Right renal cortex interstitium (tissue), 3 donors: ENCODE data around the gene IL36B. TPM values are rescaled to one million over a fixed set of nuclear protein-coding genes. Genes with fewer than 3 reads are reported as not detected.

Experiments used
- DNase-seq, 3 donors: peaks; one replicate each; pipeline ENCODE4 v3.0.0-alpha.2; 2013; ENCODE audit warnings: low read depth in 3 of 3, low spot score in 2 of 3
- polyA plus RNA-seq, 3 donors: library from polyadenylated mRNA; unstranded; fragments of 120-200 nt; gene quantifications; one replicate each; pipeline ENCODE4 v1.2.1, GENCODE V29; 2013; ENCODE audit not compliant: insufficient read length in 3 of 3

The IL36B gene
- polyA plus RNA-seq, 3 donors, result not detected

GRCh38 chr2:113076954-113077669, 24.4 kb upstream of the IL36B start:
- no peak for DNase-seq

- DNase-seq, result no peak
Observed at GRCh38 chr2:113075600-113075999, 22.9 kb upstream of the IL36B start.

DNA sequence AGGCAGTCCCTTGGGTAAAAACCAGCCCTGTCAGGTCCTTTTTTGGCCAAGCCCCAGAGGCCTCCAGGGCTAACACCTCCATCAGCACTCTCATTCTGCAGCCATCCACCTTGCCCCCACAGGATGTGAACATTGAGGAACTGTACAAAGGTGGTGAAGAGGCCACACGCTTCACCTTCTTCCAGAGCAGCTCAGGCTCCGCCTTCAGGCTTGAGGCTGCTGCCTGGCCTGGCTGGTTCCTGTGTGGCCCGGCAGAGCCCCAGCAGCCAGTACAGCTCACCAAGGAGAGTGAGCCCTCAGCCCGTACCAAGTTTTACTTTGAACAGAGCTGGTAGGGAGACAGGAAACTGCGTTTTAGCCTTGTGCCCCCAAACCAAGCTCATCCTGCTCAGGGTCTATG, 22.4 kb upstream of the IL36B start:
- no peak for DNase-seq

DNA sequence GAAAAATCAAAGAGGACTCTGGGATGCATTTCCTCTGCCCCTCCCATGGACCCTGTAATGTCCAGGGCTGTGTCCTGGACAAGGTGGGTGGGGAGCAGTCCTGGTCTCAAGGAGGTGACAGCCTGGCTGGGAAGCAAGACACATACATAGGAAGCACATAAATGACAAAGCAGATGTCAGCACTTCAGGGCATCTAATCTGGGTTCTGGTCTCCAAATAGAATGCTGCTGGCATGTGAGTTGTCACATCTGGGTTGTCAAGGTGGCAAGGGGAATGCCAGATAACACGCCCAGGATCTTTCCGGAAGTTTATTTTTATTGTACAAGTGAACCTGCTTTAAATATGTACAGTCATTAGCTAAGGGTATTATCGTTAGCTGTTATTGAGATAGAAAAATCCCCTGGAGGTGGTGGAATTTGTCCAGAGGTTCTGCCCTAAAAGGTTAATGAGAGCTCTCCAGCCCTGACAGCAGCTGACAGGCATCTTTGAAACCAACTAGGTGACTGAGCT, 20.7 kb upstream of the IL36B start:
- DNase-seq, result no peak

DNA sequence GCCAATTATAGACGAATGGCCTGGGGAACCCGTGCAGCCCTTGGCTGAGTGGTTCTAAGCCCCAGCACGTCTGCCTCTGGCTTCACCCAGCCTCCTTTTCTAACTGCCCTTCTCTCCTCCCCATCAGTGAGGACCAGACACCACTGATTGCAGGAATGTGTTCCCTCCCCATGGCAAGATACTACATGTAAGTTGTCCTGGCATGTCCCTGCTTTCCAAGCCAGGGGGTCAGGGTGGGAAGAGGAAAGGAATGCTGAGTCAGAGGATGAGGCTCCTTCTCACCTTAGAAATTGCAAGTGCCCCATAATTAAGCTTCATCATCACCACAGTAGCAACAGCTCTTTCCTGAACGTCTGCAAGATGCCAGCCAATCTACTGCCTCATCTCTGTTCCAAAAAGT, 19.9 kb upstream of the IL36B start:
- DNase-seq, result no peak

GRCh38 chr2:113070606-113070975, 17.9 kb upstream of the IL36B start:
- no peak for DNase-seq

DNA sequence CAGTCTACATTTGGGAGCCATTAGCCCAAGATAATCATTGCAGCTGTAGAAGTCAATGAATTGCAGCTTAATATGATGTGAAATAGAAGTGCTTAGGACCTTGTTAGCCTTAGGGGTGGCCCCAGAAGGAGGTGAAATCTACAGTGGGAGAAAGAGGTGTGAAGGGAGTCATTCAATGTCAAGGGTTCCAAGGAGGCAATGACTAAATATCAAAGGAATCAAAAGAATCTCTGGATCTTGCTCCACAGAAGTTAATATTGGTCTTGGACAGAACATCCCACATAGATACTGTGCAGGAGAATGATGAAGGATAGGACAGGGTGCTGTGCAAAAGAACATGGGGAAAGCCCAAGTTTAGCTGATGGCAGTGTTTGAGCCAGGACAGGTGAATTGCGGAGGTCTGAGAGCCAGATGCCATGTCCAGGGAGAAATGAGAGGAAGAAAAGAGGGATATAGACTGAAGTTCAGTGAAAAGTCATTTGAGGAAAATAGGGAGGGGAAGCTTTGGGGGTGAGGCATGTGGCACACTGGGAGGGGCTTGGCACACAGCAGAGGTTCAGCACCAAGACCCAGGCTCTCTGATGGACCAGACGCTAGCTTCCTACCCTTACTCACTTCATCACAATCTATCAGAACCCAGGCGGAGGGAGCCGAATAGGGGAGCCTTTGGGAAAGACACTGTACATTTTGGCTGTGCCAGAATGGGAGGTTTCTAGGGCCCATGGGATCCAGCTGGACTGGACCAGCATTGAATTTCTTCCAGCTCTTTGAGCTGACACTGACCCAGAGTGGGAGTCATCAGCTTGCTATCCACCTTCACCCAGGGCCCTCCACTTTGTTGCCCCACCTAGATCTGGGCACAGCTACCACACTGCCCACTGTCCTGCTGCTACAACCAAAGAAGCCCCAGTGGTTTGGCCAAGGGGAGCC, 17.3 kb upstream of the IL36B start:
- no peak for DNase-seq

- DNase-seq, result no peak
Observed at GRCh38 chr2:113068706-113069485, 16.2 kb upstream of the IL36B start.

DNA sequence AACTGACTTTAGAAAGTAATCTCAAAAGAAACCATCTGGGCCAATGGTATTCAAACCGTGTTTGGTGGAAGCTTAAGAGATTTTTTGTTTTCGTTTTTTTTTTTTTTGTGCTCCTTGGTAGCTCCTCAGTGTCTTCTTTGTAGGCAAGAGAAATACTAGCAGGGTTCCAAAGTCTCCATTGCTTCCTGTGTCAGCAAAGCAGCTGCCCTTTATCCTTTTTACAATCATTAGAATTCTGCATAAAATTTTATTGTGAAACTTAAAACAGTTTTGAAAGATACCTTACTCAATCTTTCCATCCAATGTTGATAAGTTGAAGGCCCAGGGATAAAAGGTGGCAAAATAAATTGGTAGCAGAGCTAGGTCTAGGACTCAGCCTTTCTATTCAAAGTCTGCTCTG, 15.6 kb upstream of the IL36B start:
- DNase-seq, result no peak

GRCh38 chr2:113067681-113068080, 15.0 kb upstream of the IL36B start, which contains the start of gene IL1F10:
TSS of gene IL1F10 (plus strand) at chr2:113067970. CDS start at chr2:113072739, 4,769 bp downstream.
- no peak for DNase-seq

- no peak for DNase-seq
Observed at GRCh38 chr2:113064898-113065297, 12.2 kb upstream of the IL36B start.

DNA sequence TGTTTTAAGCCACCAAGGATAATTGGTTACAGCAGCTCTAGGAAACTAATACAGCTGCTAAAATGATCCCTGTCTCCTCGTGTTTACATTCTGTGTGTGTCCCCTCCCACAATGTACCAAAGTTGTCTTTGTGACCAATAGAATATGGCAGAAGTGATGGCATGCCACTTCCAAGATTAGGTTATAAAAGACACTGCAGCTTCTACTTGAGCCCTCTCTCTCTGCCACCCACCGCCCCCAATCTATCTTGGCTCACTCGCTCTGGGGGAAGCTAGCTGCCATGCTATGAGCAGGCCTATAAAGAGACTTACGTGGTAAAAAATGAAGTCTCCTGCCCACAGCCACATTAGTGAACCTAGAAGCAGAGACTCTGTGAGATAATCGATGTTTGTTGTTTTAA, 11.6 kb upstream of the IL36B start:
- no peak for DNase-seq

GRCh38 chr2:113061896-113062770, 9.5 kb upstream of the IL36B start:
- DNase-seq, result no peak

DNA sequence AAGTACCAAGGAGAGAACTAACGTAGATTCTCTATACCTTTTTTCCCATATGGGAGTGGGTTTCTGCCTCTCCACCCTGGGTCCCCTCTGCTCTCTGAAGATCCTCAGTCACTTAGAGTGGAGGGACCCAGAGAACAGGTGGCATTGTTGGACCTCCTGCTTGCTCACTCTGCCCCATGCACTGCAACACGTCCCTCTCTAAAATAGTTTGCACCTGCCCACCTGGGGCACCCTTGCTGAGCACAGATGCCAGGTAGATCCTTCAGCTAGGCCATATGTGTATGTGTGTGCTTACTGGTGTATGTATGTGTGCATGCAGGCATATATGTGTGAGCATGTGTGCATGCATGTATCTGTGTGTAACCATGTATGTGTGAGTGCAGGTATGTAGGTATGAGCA, 8.6 kb upstream of the IL36B start:
- no peak for DNase-seq

DNA sequence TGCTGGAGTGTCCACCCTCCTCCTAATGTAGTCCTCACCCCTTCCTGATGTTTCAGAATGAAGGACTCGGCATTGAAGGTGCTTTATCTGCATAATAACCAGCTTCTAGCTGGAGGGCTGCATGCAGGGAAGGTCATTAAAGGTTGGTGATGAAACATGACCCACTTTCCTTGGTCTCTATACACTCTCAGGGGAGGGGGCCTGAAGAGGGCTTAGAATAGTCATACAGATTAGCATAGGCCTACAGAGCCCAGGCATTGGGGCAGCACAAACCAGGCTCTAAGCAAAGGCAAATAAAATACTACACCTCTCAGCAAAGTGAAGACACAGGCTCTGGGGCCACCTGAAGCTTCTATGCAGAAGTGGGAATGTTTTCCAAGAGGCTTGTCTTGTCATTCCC, 8.1 kb upstream of the IL36B start:
- DNase-seq, result no peak

DNA sequence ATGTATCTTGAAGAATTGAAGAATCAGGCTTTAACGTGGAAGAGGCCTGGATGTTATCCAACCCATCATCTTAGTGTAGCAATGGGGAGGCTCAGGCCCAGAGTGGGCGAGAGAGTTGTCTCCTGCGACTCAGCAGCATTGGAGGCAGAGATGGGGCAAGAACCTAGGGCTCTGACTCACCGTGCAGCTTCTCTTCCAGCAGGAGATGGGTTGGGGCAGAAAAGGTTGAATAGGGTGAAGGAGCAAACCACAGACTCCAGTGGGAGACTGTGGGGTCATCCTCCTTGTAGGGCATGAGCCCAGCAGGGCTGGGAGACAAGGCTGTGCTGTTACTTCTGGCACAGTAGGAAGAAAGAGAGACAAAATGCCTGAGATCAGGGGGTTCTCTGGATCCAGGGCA, 7.7 kb upstream of the IL36B start:
- no peak for DNase-seq

GRCh38 chr2:113058998-113059960, 6.6 kb upstream of the IL36B start, which contains the start of gene IL36RN:
TSS of gene IL36RN (plus strand) at chr2:113059198. CDS start at chr2:113059439, 241 bp downstream.
- no peak for DNase-seq

- DNase-seq, result no peak
Observed at GRCh38 chr2:113058411-113058994, 5.8 kb upstream of the IL36B start.
